PC-9 (cell line): Measurements from ENCODE around the gene ZNF701. TPM values are rescaled to one million over a fixed set of nuclear protein-coding genes. Genes with fewer than 3 reads are reported as not detected.
A peak's percentile ranks its signal among the peaks of the same experiment; 100 is the strongest.

Experiments
- Bru-seq: library from RNA; stranded (reverse); fragments of 400-500 nt; gene quantifications from one replicate; lab custom pipeline; 2021; lab: Mats Ljungman, UMichigan
- BruChase-seq, 2 experiments: library from RNA; stranded (reverse); fragments of 400-500 nt; gene quantifications; one replicate each; lab custom pipeline; 2021; lab: Mats Ljungman, UMichigan
- BruUV-seq: library from RNA; stranded (reverse); fragments of 400-500 nt; replicated peaks from 2 replicates; lab custom pipeline; 2021; lab: Mats Ljungman, UMichigan
- CTCF ChIA-PET: fragments of 300-600 bp; sonication (Branson Sonifier 250); formaldehyde crosslinking; loops from one replicate; lab custom pipeline; 2022; ENCODE audit warnings: antibody characterized with exemption; lab: Charles Lee
- POLR2A ChIA-PET: fragments of 300-600 bp; sonication (Branson Sonifier 250); formaldehyde crosslinking; loops from one replicate; lab custom pipeline; 2022; ENCODE audit warnings: antibody characterized with exemption; ENCODE audit not compliant: unreplicated experiment; lab: Charles Lee
- DNase-seq, 2 experiments: peaks; one replicate each; pipeline versions ENCODE4 v3.0.0 to v3.0.0-alpha.2; 2015 to 2022; ENCODE audit warnings: mixed read lengths in 1 of 2
- H2AFZ ChIP-seq: fragments of 200-600 bp; sonication (generic); 2 replicates; pipeline ENCODE4 v1.8.1; 2017; ENCODE audit warnings: antibody characterized with exemption
- H3F3A ChIP-seq: fragments of 200-600 bp; sonication (generic); 2 replicates; pipeline ENCODE4 v1.8.1; 2017; ENCODE audit warnings: antibody characterized with exemption, mild to moderate bottlenecking, low read depth; ENCODE audit not compliant: insufficient read depth
- H3K27ac ChIP-seq: fragments of 200-600 bp; sonication (generic); 2 replicates; pipeline ENCODE4 v1.6.1; 2016; ENCODE audit warnings: mixed run types
- H3K27me3 ChIP-seq: fragments of 200-600 bp; sonication (generic); 2 replicates; pipeline ENCODE4 v1.6.1; 2016; ENCODE audit warnings: low read depth, mixed run types; ENCODE audit not compliant: insufficient read depth
- H3K36me3 ChIP-seq: fragments of 200-600 bp; sonication (generic); 2 replicates; pipeline ENCODE4 v1.6.1; 2016; ENCODE audit warnings: low read depth, mixed run types
- H3K4me1 ChIP-seq: fragments of 200-600 bp; sonication (generic); replicated peaks from 2 replicates; pipeline ENCODE4 v1.6.1; 2016; ENCODE audit warnings: mixed run types; ENCODE audit not compliant: insufficient read depth
- H3K4me2 ChIP-seq: fragments of 200-600 bp; sonication (generic); 2 replicates; pipeline ENCODE4 v1.6.1; 2017; ENCODE audit warnings: mixed run types
- H3K4me3 ChIP-seq: fragments of 200-600 bp; sonication (generic); 2 replicates; pipeline ENCODE4 v1.6.1; 2016; ENCODE audit warnings: mixed run types
- H3K79me2 ChIP-seq: fragments of 200-600 bp; sonication (generic); 2 replicates; pipeline ENCODE4 v1.6.1; 2017; ENCODE audit warnings: low read depth, mixed run types
- H3K9me2 ChIP-seq: fragments of 200-600 bp; sonication (generic); 2 replicates; pipeline ENCODE4 v1.8.1; 2017; ENCODE audit warnings: mild to moderate bottlenecking; ENCODE audit not compliant: insufficient read depth
- H3K9me3 ChIP-seq: fragments of 200-600 bp; sonication (generic); 2 replicates; pipeline ENCODE4 v1.8.1; 2016; ENCODE audit warnings: low read depth; ENCODE audit not compliant: insufficient read depth
- H4K20me1 ChIP-seq: fragments of 200-600 bp; sonication (generic); 2 replicates; pipeline ENCODE4 v1.8.1; 2017; ENCODE audit not compliant: insufficient read depth
- CTCF ChIP-seq: fragments of 200-600 bp; sonication (generic); conservative IDR thresholded peaks from 2 replicates; pipeline ENCODE4 v1.6.1; 2017; ENCODE audit warnings: mixed run types, antibody characterized with exemption, mild to moderate bottlenecking, moderate library complexity
- EZH2 ChIP-seq: fragments of 200-600 bp; sonication (generic); IDR thresholded peaks from 2 replicates; pipeline ENCODE4 v1.8.0; 2017; ENCODE audit warnings: antibody characterized with exemption, low read depth
- intact Hi-C: fragments of 100-400 bp; cut with micrococcal nuclease; formaldehyde crosslinking; loops from one replicate; pipeline ENCODE4 v1.10.0; 2022; ENCODE audit not compliant: unreplicated experiment
- long read RNA-seq: library from polyadenylated mRNA; stranded (forward); transcript quantifications from one replicate; pipeline ENCODE4 v2.0.0, GENCODE V29; 2022
- total RNA-seq: library from RNA; stranded (reverse); gene quantifications from 2 replicates; pipeline ENCODE4 v1.2.3, GENCODE V29; 2021

The ZNF701 gene
- total RNA-seq: 22.1 and 24.2 TPM in 2 replicates
- Bru-seq, nascent RNA: percentile 80 among the genes with signal in this experiment
- BruChase-seq, experiment 1, labeled RNA remaining after a 2-hour chase: percentile 83 among the genes with signal in this experiment
- BruChase-seq, experiment 2, labeled RNA remaining after a 6-hour chase: percentile 87 among the genes with signal in this experiment
- long read RNA-seq, transcript ZNF701-202 (4 exons, 2,634 nt): major isoform, 21 of 29 reads
- long read RNA-seq, partial matches to known transcripts: 1 of 29 reads
- long read RNA-seq, other reads (novel, unspliced or antisense): 6 of 29 reads

GRCh38 chr19:52570000-52570861 lies at the start of gene ZNF701:
ZNF701 (plus strand) TSS chr19:52570287; CDS start chr19:52574148, 3,861 bp downstream.
- BruUV-seq: TSS peak; percentile 87
- Histone ChIP-seq H3K27ac (peak within 1 kb of the TSS; percentile 59), H3K4me2 (peak within 1 kb of the TSS; percentile 93), H3K4me1 (peaks cover 9% of the 10 kb centered on the region), H3K4me3 (peak within 1 kb of the TSS; percentile 81), H4K20me1 (no peaks in the 10 kb centered on the region), H3K9me2 (no peaks in the 10 kb centered on the region), H3K36me3 (peaks cover 36% of the 10 kb centered on the region), H3K9me3 (peaks cover 36% of the 10 kb centered on the region), H3F3A (0 out of 2 replicates have a peak, but pooled peaks cover 3% of the 10 kb centered on the region), H3K27me3 (no peaks in the 10 kb centered on the region), H3K79me2 (peaks cover 9% of the 10 kb centered on the region), H2AFZ (peak within 1 kb of the TSS; percentile 90)
- intact Hi-C loops: loop anchor here (2.0 kb wide), 1 partner anchor 31 kb away; no protein-coding TSS in a partner anchor
- ChIA-PET POLR2A (no interaction called here), CTCF (no interaction called here)
- peak; percentile 63 for TF ChIP-seq CTCF
- TF ChIP-seq EZH2: no peak
- peak; percentile 79 to 98 for DNase-seq

- no peak overlapping the region for H3K27ac ChIP-seq
- H3F3A ChIP-seq: peaks cover 9% of the 10 kb centered on the region; the same call in 1 of the 2 replicates
- CTCF ChIA-PET: no interaction called here
- H3K9me2 ChIP-seq: no peaks in the 10 kb centered on the region
- H3K4me3 ChIP-seq: no peak overlapping the region
- peaks cover 26% of the 10 kb centered on the region; the same call in 1 of the 2 replicates for H3K9me3 ChIP-seq
- no peaks in the 10 kb centered on the region for H3K4me1 ChIP-seq
- POLR2A ChIA-PET: no interaction called here
- DNase-seq: no peak
- no TSS peak for BruUV-seq
- H3K27me3 ChIP-seq: peaks cover 8% of the 10 kb centered on the region; the same call in 1 of the 2 replicates
- H3K36me3 ChIP-seq: no peaks in the 10 kb centered on the region
- H4K20me1 ChIP-seq: no peaks in the 10 kb centered on the region
- TF ChIP-seq CTCF: no peak
- no peak for TF ChIP-seq EZH2
- H3K4me2 ChIP-seq: no peak overlapping the region
- H3K79me2 ChIP-seq: no peaks in the 10 kb centered on the region
- H2AFZ ChIP-seq: no peak overlapping the region
- intact Hi-C loops: no loop called here
These were observed 47.5 kb upstream of the ZNF701 start for GRCh38 chr19:52522551-52522950.

- Histone ChIP-seq H3F3A (peaks cover 9% of the 10 kb centered on the region; the same call in 1 of the 2 replicates), H3K27me3 (peaks cover 8% of the 10 kb centered on the region; the same call in 1 of the 2 replicates), H3K9me2 (no peaks in the 10 kb centered on the region), H3K36me3 (no peaks in the 10 kb centered on the region), H3K9me3 (peaks cover 26% of the 10 kb centered on the region; the same call in 1 of the 2 replicates), H2AFZ (no peak overlapping the region), H3K79me2 (peaks cover 13% of the 10 kb centered on the region), H3K4me1 (peaks cover 6% of the 10 kb centered on the region; the same call in 1 of the 2 replicates), H4K20me1 (no peaks in the 10 kb centered on the region), H3K4me2 (no peak overlapping the region), H3K27ac (no peak overlapping the region), H3K4me3 (no peak overlapping the region)
- POLR2A ChIA-PET: interaction anchor here (0.7 kb wide), 1 partner anchor 548 kb away, joined by 6 read pairs; no protein-coding TSS in a partner anchor
- intact Hi-C loops: no loop called here
- TF ChIP-seq EZH2 (no peak), CTCF (no peak)
- no TSS peak for BruUV-seq
- CTCF ChIA-PET: no interaction called here
- no peak for DNase-seq
These were observed 46.0 kb upstream of the ZNF701 start for GRCh38 chr19:52524086-52524485.
